Hypothalamus (tissue), 51 donors: Measurements from ENCODE around the gene SLC16A8.

Experiments used
- DNase-seq, 51 donors: peaks; one replicate each; lab custom pipeline; 2025; lab: John Stamatoyannopoulos, UW

The SLC16A8 gene

DNA sequence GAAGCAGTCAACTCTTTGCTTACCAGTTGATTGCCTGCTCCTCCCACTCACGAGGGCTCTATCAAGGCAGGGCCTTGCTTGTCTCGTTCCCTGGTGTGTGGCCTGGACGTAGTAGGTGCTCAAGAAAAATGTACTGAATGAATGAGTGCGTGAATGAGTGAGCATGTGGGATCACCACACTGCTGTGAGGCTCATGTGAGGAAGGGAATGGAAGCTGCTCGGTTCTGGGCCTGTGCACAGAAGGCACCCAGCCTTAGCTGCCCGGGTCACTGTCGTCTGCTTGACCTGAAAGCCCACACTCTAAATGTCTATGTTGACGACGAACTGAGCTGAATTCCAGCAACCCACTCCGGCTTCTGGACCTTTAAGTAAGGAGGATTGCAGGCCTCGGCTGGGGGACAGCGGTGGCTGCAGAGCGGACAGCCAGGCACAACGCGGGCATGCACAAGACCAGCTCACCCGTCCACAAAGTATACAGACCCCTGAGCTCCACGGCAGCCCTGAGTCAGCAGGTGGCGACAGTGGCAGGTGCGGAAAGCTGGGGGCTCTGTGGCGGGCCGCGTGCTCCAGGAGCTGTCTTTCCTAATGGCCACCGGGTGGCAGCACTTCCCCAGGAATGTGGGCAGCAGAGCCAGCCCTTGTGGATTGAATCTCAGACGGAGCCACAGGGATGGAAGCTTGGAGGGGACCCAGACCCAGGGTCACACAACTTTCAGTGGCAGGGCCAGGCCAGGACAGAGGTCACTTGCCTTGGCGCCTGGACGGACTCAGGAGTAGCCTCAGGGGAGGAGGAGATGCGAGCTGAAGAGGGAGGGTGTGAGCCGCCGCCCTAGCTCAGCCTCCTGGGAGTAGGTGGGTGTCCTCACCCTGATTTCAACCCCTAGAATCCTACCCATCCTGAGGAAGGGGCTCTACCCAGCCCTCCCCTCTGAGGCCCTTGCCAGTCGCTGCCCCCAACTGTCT, 31.8 kb downstream of the SLC16A8 start:
- DNase-seq, result peak in 50 of 51 donors; percentile 22 to 91 (median 71)

DNA sequence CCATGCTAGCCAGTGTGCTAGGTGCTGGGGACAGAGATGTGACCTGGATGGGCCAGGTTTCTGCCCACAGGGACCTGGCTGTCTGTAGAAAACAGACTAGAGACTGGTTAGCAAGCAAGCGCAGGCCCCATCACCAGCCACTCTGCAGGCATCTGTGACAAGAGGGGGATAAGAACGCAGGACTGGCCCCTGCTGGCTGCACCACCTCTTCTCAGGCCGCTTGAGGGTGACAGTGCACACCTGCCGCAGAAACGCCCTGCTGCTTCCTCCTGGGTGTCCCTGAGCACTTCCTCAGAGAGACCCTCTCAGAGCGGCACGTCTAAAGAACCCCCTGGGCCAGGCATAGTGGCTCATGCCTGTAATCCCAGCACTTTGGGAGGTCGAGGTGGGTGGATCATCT, 32.7 kb downstream of the SLC16A8 start:
- DNase-seq, result no peak

DNA sequence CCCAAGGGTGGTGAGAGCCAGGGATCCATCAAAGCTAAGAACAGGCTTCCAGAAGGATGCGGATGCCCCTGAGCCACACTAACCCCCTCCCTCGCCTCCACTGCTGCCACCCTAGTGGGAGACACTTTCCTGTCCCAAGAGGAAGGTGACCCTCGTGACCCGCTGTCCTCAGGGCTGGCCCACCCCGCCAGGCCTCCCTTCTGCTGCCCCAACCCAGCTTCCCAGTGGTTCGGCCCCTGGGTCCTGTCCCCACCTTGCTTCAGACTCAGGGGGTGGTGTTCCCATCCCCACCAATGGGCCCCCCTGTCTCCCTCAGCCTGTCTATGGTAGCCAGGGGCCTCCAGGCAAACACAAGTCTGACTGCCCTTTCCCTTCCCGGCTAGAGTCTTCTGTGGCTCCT, 33.3 kb downstream of the SLC16A8 start:
- DNase-seq, result no peak

DNA sequence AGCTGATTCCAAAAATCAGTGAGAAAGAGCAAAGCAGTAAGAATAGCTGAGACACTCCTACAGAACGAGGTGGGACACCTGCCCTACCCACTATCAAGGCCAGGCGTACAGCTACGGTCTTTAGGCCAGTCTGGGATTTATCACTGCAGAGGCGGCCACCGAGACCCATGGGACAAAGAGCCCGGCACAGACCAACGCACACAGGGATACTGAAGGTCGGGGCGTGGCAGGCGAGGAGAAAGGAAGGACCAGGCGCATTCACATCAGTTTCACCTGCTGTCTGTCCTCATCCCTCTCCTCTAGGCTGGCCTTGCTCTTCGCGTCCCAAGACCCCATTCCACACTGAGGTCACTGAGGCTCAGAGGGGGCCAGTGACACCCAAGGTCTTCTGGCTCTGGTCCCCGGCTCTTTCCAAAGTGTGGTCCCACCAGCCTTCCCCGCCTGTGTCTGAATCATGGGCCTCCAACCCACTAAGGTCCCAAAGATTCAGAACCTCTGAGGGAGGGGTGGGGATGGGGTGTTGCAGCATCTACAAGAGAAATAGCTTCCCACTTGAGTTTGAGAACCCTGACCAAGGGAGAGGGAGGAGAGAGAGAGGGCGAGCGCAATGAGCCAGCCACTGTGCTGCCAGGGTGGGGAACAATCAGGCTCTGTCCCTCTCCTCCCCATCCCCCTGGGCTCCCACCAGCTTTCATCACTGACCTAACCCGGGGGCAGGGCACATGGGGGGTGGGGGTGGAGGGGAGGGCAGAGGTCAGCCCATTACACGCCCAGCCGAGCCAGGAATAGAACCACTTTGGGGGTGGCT, 34.0 kb downstream of the SLC16A8 start:
- peak in 39 of 51 donors; percentile 23 to 88 (median 65) for DNase-seq

DNA sequence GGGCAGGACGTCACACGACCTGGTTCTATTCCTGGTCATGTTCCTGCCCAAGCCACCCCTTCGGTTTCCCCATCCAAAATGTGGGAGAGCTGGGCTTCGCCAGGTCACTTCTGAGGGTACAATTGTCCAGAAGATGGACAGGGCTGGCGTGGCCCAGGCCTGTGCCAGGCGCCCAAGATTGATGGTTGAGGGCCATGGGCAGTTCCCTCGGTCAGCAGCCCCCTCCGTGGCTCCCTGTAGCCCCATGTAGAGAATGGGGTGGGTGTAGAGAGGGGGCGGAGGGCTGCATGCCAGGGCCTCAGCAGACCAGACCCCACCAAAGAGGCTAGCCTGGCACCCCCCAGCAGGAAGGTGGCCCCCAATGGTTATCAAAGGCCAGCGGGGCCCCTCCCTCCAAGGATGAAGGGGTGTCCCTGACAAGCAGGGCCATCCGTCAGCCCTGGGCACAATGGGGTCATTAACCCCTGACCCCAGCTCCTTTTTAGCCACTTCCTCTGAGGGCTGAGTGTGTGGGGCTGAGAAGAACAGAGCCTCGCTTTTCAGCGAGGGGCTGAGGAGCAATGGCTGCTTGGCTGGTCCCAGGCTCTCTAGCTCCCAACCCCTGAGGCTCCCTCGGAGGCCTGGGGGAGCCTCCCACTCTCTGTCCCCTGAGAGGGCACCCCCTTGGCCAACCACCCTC, 37.8 kb downstream of the SLC16A8 start:
- DNase-seq, result no peak

DNA sequence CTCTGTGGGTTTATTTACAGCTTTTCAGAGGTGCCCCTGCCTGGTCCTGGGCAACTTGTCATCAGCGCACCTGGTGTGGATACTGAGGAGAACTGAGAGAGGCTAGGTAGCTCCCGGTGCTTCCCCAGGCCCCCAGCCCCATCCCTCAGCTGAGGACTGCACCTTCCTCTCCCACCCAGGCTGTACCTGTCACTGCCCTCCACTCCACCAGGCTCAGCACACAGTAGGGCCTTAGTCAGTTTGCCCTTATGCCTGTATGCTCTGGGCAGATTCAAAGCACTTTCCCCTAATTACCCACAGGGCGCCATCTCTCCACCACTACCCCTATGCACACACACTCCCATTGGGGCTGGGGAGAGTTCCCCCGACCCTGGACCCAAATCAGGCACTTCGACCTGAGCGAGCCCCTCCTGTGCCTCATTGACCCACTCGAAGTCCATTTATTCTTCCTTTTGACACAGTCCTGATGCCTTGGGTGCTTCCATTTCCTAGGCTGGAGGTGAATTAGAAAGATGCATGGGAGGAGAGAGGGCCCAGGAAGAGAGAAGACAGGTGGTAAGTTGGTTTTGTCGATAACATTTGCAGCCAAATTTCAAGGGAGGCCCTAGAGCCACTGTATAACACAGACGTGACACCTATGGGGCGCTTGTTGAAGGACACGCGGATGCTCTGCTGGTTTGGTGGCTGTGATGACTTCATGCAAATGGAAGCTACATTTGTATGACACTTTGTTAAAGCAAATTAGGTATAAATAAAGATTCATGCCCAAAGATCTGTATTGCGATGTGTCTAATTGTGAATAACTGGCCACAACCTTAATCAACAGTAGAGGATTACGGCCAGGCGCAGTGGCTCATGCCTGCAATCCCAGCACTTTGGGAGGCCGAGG, 40.6 kb downstream of the SLC16A8 start:
- no peak for DNase-seq

DNA sequence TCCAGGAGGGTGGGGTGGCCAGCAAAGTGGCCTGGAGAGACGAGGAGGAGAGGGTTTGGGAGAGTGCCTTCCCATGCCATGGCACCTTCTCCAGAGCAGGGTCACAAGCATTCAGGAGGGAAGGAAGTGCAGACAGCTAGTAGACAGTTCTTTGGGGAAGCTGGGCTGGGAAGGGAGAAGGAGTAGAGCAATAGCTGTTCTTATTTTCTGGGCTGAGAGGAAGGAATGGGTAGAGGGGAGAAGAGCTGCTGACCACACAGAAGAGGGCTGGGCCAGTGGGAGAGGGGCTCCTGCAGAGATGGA, 41.5 kb downstream of the SLC16A8 start:
- DNase-seq, result no peak

DNA sequence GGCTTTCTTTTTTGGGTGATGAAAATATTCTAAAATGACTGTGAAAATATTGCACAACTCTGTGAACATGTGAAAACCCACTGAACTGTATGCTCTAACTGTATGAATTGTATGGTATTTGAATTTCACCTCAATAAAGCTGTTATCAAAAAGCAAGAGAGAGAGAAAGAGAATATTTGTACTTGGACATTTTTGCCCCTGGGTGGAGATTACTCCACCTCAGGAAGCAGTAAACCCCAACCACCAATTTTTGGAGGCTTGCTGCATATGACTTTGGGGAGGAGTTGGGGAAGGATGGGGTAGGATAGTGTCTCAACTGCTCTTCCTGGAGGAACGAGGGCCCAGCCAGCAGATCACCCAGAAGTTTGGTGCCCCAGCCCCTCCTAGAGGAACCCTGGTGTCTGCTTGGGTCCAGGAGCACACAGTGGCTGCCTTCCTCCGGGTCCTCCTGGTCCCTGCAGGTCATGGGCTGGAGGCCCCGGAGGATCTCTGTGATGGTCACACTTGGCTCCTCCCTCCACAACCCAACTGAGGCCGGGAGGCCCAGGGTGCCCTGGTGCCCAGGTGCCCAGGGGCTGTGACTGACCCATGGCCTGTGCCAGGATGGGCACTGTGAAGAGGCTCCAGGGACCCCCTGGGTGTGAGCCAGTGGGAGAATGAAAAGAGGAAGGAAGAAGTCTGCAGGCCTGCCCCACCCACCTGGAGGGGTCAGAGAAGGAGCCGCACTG, 42.1 kb downstream of the SLC16A8 start:
- no peak for DNase-seq

DNA sequence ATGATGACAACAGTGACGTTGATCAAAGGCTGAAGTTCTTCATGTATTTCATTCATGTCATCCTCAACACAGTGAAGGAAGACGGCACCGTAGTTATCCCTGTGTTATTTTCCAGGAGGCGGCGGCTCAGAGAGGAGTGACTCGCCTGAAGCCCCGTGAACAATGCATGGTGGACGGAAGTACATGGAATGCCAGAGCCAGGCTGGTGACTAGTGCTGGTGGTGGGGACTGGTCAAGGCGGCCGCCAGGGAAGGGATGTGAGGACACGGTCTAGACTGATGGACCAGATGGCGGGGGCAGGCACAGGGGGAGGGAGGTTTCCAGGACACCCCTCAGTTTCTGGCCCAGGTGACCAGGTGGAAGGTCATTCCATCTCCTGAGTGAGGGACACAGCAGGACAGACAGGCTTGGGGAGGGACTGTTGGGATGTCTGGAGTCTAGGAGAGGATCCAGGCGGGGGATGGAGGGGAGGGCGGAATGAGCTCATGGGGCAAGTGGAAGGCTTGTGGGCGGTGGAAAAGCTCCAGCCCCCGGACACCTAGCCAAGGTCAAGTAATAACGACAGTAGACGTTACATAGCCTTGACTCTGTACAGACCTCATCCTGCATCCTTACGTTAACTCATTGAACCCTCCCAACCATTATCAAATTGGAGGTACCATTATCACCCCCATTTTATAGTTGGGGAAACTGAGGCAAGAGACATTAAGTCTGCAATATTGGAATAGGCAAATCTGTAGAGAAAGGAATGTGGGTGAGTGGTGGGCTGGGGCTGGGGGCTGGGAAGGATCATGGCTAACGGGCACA, 42.8 kb downstream of the SLC16A8 start:
- DNase-seq, result peak in 2 of 51 donors; percentile 18 to 33

DNA sequence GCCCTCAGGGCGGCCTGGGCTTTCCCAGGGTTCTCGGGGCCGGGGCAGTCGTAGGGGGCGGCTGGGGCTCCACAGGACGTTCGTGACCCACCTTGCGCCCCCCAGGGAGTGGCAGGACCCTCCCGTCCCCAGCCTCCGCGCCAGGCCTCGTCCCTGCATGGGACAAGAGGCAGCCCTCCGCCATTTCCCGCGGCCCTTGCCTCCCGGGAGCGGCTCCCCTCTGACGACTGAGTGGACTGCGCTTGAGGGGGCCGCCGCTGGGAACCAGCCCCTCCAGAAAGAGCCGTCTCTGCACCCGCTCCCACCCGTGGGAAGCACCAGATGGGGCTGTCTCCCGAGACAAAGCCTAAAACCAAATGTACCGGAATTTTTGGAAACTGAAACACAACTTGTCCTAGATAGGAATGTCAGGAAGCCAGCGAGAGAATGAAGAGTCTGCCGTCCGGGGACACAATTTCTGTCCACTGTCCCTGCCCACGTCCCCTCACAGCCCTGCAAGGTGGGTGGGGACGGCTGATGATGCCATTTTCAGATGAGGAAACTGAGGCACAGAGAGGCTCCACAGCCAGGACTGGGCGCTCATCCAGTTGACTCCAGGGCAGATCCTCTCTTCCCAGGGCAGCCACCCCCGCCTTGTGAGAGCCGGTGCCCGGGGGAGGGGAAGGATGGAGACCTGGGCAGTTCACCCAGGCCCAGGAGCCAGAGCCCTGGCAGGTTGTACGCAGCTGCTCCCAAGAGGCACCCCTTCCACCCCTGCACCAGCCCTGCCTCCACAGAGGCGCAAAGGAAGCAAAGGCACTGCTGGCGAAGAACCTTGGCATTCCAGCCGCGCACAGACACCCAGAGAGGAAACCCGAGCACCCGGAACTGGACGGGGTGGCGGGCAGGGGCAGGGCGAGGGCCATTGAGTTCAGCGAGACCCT, 44.8 kb downstream of the SLC16A8 start:
- peak in 4 of 51 donors; percentile 19 to 63 (median 46) for DNase-seq

DNA sequence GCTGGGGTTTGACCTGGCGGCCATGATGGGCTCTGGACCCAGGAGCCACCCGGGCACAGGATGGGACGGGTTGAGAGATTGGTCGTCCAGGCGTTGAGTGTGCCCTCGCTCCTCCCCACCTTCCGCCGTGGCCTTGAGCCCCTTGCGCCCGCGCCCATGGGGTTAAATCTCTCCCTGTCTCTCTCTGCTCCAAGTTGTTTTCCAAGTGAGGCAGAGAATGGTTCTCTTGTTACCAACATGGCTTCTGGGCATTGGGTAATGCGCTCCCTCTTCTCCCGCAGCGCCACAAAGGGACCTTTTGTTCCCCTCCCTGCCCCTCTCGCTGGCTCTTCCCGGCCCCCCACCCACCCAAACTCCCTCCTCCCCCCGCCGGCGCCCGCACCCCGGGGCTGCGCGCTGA, 45.6 kb downstream of the SLC16A8 start:
- DNase-seq, result peak in 40 of 51 donors; percentile 27 to 88 (median 70)

DNA sequence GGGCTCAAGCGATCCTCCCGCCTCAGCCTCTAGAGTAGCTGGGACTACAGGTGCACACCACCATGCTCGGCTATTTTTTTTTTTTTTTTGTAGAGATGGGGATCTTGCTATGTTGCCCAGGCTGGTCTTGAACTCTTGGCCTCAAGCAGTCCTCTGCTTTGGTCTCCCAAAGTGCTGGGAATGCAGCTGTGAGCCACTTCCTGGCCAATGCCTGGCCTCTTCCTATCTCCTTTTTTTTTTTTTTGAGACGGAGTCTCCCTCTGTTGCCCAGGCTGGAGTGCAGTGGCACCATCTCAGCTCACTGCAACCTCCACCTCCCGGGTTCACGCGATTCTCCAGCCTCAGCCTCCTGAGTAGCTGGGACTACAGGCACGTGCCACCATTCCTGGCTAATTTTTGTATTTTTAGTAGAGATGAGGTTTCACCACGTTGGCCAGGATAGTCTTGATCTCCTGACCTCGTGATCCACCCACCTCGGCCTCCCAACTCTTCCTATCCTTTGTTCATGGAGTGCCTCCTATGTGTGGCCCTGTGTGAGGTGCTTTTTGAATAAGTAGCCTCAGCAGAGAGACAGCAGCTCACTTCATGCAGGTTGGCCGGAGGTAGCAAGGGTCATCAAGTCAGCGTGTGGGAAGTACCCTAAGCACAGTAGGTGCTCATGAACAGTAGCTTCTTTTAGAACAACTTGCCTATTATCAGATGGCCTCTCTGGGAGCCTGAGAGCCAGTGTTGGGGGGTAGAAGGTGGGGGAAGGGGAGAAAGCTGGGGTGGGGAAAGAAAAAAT, 46.4 kb downstream of the SLC16A8 start:
- DNase-seq, result peak in 1 of 51 donors; percentile 46

DNA sequence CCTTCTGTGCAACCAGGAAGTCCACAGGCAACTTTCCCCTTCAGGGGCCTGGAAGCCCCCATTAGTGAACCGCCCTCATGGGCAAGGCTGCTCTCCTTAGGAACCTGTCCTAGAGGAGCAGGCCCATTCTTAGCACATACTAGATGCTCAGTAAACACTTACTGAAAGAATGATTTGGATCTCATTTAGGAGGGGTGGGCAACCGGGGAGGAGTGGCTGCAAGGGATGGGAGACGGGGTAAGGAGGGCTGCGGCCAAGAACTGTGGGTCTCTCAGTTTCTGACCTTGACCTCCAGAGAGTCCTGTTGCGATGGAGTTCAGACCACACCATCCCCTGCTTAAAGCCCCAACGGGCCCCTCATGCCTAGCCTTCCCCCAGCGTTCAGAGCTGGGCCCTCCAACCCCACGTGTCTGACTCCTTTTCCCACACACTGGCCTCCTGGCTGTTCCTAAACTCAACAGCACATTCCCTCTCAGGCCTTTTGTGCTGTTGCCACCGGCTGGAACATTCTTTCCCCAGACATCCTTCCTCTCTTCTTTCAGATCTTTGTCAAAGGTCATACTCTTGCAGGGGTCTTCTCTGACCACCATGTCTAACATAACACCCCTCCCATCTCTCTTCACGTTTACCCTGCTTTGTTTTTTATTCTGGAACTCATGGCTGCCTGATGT, 47.5 kb downstream of the SLC16A8 start:
- DNase-seq, result no peak

DNA sequence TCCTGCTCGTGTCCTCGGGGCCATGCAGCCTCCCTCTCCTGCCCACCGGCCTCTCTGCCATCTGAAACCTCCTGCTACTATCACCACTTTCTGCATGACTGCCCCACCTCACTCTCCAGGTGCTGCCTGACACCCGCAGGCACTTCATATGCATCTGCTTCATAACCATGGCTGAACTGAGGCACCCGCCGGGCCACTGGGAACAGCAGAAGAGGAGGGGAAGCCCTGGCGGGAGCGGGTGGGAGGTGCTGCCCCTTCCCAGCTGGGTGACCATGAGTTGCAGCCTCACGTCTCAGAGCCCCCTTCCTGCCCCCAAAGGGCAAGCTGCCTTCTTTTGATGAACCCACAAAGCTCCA, 48.5 kb downstream of the SLC16A8 start:
- DNase-seq, result no peak

DNA sequence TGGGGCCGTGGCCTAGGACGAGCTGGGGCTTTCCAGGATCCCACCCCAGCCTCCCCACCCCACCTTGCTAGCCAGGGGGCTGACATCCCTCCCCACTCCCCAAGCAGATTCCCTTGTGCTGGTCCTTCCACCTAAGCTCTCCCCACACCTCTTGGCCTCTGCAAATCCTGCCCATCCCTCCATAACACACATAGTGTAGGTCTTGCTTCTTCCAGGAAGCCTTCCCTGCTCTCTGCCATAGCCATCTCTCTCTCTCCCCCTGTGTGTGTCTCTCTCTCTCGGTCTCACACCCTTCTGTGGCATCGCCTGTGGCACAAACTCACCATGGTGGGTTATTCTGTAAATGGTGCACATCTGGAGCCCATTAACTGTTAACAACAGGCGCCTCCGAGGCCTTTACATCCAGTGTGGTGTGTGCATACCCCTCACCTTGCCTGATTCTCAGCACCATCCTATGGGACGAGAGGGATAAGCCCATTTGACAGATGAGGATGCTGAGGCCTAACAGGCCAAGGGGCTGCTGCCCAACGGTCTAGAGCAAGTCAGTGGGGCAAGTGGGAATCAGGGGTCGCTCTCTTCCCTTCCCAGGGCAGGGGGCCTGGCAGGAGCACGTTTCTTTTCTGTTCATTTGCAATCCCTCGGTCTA, 49.0 kb downstream of the SLC16A8 start:
- DNase-seq, result no peak
